HFFc6 (cell line): ENCODE data around the gene PPP2R2B. TPM values are rescaled to one million over a fixed set of nuclear protein-coding genes. Genes with fewer than 3 reads are reported as not detected.

Experiments used
- DNase-seq: peaks from one replicate; pipeline ENCODE4 v3.0.0-alpha.2; 2018
- H3K27ac Mint-ChIP-seq: 2 replicates; pipeline ENCODE4 v1.8.0; 2020; ENCODE audit warnings: mild to moderate bottlenecking, mixed read lengths
- H3K27me3 Mint-ChIP-seq: 2 replicates; pipeline ENCODE4 v1.8.0; 2021; ENCODE audit warnings: mild to moderate bottlenecking, moderate library complexity, mixed read lengths; ENCODE audit not compliant: insufficient read depth
- H3K36me3 Mint-ChIP-seq: 2 replicates; pipeline ENCODE4 v1.8.0; 2021; ENCODE audit warnings: low read depth, mixed read lengths
- H3K4me1 Mint-ChIP-seq: 2 replicates; pipeline ENCODE4 v1.8.0; 2020; ENCODE audit warnings: low read depth, mixed read lengths
- H3K4me3 Mint-ChIP-seq: 2 replicates; pipeline ENCODE4 v1.8.0; 2020; ENCODE audit warnings: mild to moderate bottlenecking, moderate library complexity, mixed read lengths
- H3K9me3 Mint-ChIP-seq: 2 replicates; pipeline ENCODE4 v1.8.0; 2020; ENCODE audit warnings: mild to moderate bottlenecking, mixed read lengths
- total RNA-seq, 6 experiments: library from RNA; stranded (reverse); fragmentation: NEBNext Ultra II Directional; extraction: Animal tissue kit (Norgen Biotek cat#: 25700); gene quantifications; 2 replicates in 1 of 6; 3 replicates in 5 of 6; pipeline ENCODE4 v1.2.3, GENCODE V29; 2021
- TF ChIP-seq, protein P1 (sequence below): fragments of 200-600 bp; sonication (generic); IDR thresholded peaks from 2 replicates; pipeline ENCODE4 v1.5.0; 2021; ENCODE audit warnings: antibody characterized with exemption, mild to moderate bottlenecking

PPP2R2B gene
- total RNA-seq, 6 experiments from 2014 or later = not detected

DNA sequence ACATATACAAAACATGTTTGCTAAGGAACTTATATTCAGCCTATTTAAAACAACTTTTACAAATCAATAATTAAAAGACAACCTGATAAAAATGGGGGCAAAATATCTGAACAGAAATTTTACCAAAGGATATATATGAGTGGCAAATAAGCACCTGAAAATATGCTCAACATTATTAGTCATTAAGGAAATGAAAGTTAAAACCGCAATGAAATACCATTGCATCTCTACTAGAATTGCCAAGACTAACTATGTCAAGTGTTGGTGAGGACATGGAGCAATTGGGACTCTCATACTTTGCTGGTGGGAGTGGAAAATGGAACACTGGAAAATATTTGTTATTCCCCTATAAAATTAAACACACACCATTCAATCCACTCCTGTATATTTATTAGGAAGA, 26.3 kb upstream of the PPP2R2B start:
- Mint-ChIP-seq H3K4me3 (no peak overlapping the region), H3K36me3 (no peaks in the 10 kb centered on the region), H3K27me3 (0 out of 2 replicates have a peak, but pooled peaks cover 1% of the 10 kb centered on the region), H3K9me3 (peaks cover 24% of the 10 kb centered on the region), H3K27ac (no peak overlapping the region), H3K4me1 (no peaks in the 10 kb centered on the region)
- TF ChIP-seq, protein P1, sequence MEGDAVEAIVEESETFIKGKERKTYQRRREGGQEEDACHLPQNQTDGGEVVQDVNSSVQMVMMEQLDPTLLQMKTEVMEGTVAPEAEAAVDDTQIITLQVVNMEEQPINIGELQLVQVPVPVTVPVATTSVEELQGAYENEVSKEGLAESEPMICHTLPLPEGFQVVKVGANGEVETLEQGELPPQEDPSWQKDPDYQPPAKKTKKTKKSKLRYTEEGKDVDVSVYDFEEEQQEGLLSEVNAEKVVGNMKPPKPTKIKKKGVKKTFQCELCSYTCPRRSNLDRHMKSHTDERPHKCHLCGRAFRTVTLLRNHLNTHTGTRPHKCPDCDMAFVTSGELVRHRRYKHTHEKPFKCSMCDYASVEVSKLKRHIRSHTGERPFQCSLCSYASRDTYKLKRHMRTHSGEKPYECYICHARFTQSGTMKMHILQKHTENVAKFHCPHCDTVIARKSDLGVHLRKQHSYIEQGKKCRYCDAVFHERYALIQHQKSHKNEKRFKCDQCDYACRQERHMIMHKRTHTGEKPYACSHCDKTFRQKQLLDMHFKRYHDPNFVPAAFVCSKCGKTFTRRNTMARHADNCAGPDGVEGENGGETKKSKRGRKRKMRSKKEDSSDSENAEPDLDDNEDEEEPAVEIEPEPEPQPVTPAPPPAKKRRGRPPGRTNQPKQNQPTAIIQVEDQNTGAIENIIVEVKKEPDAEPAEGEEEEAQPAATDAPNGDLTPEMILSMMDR = no peak
- DNase-seq = no peak

DNA sequence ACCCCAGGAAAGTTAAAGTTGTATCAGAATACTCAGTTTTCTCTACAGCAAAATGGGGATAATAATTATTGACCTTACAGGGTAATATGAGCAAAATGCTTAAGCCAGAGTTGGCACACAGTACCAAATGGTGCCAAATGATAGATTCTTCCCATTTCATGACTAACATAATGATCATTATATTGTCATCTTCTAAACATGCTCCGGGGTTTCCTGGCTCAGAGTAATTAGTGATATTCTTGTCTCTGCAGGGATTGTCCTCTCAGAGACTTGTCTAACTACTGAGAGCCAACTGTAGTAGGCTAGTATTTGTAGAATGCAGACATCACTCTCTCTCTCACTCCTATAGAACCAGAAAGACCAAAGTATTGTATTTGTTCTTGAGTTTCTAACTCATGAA, 25.2 kb upstream of the PPP2R2B start:
- Mint-ChIP-seq H3K27ac (no peak overlapping the region), H3K9me3 (peaks cover 17% of the 10 kb centered on the region), H3K4me3 (no peak overlapping the region), H3K4me1 (no peaks in the 10 kb centered on the region), H3K27me3 (0 out of 2 replicates have a peak, but pooled peaks cover 1% of the 10 kb centered on the region), H3K36me3 (no peaks in the 10 kb centered on the region)
- DNase-seq = no peak
- TF ChIP-seq, protein P1 = no peak

DNA sequence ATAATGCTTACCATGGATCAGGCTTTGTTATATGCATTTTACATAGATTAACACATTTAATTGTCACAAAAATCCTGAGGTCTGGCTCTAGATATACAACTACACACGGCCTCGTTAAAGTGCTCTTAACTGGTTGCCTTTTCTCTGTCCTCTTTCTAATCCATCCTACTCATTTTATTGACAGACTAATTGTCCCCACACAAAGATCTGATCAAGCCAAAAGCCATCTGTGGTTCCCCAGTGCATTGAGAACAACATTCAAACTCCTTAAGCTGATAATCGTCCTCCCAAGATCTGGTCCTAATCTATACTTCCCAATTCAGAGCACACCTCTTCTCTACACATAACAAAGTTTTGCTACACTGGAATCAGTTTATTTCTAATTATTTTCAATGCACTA, 23.9 kb upstream of the PPP2R2B start:
- Mint-ChIP-seq H3K27me3 (no peaks in the 10 kb centered on the region), H3K9me3 (peaks cover 23% of the 10 kb centered on the region), H3K27ac (no peak overlapping the region), H3K4me3 (no peak overlapping the region), H3K4me1 (no peaks in the 10 kb centered on the region), H3K36me3 (no peaks in the 10 kb centered on the region)
- DNase-seq = no peak
- TF ChIP-seq, protein P1 = no peak

DNA sequence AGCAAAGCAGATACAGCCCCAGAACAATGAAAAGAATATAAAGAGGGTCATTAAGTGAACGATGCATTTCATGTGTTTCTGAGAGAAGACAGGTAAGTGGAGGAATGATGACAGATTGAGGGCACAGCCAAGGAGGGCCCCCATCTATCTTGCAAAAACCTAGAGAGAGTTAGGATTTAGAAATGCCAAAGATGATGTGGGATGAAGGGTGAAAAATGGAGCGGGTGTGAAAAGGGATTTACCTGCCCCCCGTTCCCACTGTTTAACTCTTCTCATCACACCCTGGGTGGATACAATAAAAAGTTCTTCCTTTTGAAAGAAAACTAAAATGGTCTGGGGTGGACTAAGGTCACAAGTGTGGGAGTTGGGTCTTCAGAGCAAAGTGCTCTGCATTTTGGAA, 18.5 kb upstream of the PPP2R2B start:
- no peak overlapping the region for H3K27ac Mint-ChIP-seq
- no peaks in the 10 kb centered on the region for H3K4me1 Mint-ChIP-seq
- no peak for DNase-seq
- no peak overlapping the region for H3K4me3 Mint-ChIP-seq
- peaks cover 28% of the 10 kb centered on the region for H3K9me3 Mint-ChIP-seq
- no peaks in the 10 kb centered on the region for H3K36me3 Mint-ChIP-seq
- peaks cover 3% of the 10 kb centered on the region; the same call in 1 of the 2 replicates for H3K27me3 Mint-ChIP-seq
- TF ChIP-seq, protein P1 = no peak

DNA sequence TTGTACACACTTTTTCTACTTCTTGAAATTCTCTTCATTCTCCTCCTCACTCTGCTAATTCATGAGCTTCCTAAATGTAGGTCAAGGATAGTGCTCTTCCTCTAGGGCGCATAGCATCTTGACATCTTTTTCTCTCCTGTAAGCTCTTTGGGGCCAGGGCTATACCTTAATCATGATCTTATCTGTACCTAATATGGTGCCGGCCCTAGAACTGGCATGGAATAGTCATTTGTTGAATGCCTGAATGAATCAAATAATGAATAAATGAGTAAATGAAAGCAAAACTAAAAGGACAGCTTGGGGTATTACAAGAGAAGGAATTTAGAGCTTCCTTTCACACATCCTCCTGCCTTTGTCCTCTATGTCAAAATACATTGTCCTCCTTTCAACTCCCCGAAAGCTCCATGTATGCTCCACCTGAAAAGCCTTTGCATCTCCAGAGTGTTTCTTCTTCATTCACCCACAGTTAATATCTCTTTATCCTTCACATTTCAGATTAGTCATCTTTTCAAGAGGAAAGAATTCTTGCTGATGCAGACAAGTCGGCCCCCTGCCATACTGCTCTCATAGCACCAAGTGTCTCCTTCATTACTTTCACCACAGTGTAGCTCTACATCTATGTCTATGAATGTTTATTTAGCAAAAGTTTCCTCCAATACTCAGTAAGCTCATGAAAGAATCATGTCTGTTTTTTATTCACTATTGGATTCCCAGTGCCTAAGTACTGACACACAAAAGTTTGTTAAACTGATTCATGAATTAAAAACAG, 16.4 kb upstream of the PPP2R2B start:
- Mint-ChIP-seq H3K4me3 (no peak overlapping the region), H3K4me1 (no peaks in the 10 kb centered on the region), H3K27me3 (peaks cover 3% of the 10 kb centered on the region; the same call in 1 of the 2 replicates), H3K36me3 (no peaks in the 10 kb centered on the region), H3K9me3 (peaks cover 22% of the 10 kb centered on the region), H3K27ac (no peak overlapping the region)
- no peak for DNase-seq
- TF ChIP-seq, protein P1 = no peak
